Uterus (tissue), 4 donors: ENCODE results near the gene TASL. TPM values are rescaled to one million over a fixed set of nuclear protein-coding genes. Genes with fewer than 3 reads are reported as not detected.

Experiments
- DNase-seq, 2 donors: peaks; one replicate each; pipeline ENCODE4 v3.0.0-alpha.2; 2019 to 2020
- H3K27ac ChIP-seq, 2 donors: fragments of 200-600 bp; sonication (generic); 1 replicate in 1 of 2; 2 replicates in 1 of 2; pipeline ENCODE4 v1.5.1; 2016 to 2018
- H3K27me3 ChIP-seq, 2 donors: fragments of 200-600 bp; sonication (generic); one replicate each; pipeline ENCODE4 v1.5.1; 2018 to 2019; ENCODE audit warnings: control low read depth in 1 of 2
- H3K36me3 ChIP-seq, 2 donors: fragments of 200-600 bp; sonication (generic); one replicate each; pipeline ENCODE4 v1.5.1; 2019; ENCODE audit warnings: control low read depth in 1 of 2
- H3K4me1 ChIP-seq, 2 donors: fragments of 200-600 bp; sonication (generic); one replicate each; pipeline ENCODE4 v1.5.1; 2018 to 2019; ENCODE audit warnings: control low read depth in 1 of 2
- H3K4me3 ChIP-seq, 2 donors: fragments of 200-600 bp; sonication (generic); 1 replicate in 1 of 2; 2 replicates in 1 of 2; pipeline ENCODE4 v1.5.1; 2018 to 2019; ENCODE audit warnings: mild to moderate bottlenecking in 1 of 2
- H3K9me3 ChIP-seq, 2 donors: fragments of 200-600 bp; sonication (generic); one replicate each; pipeline ENCODE4 v1.5.1; 2019; ENCODE audit warnings: control low read depth in 1 of 2
- POLR2A ChIP-seq, 2 donors: fragments of 450-650 bp; IDR thresholded peaks; one replicate each; pipeline ENCODE4 v1.6.1; 2016; ENCODE audit warnings: antibody characterized with exemption in 2 of 2, mild to moderate bottlenecking in 1 of 2, moderate library complexity in 1 of 2
- intact Hi-C: fragments of 100-400 bp; cut with DNase I; formaldehyde crosslinking; loops from one replicate; pipeline ENCODE4 v1.15.1; 2023; ENCODE audit warnings: low total_unique reads
- total RNA-seq, 4 donors: library from RNA; depleted of rRNA in 3 of 4; stranded (reverse); fragments of >200 nt in 3 of 4; gene quantifications; one replicate each; pipeline versions ENCODE4 v1.1.0 to v1.2.4, GENCODE V29; 2014 to 2023
- TF ChIP-seq, protein P1 (sequence below), 4 experiments: fragments of 200-600 bp in 2 of 4; fragments of 450-650 bp in 2 of 4; sonication (generic) in 2 of 4; IDR thresholded peaks; one replicate each; pipeline ENCODE4 v1.5.1; 2016 to 2019; ENCODE audit warnings: antibody characterized with exemption in 4 of 4, mild to moderate bottlenecking in 2 of 4, moderate library complexity in 1 of 4
- donor health status: DM: yes; HTN: yes; CAD: no.

TASL gene
- total RNA-seq, 4 donors from 2014 or later, result 0.29 to 2.3 (median 0.40) TPM; not detected in 1

DNA sequence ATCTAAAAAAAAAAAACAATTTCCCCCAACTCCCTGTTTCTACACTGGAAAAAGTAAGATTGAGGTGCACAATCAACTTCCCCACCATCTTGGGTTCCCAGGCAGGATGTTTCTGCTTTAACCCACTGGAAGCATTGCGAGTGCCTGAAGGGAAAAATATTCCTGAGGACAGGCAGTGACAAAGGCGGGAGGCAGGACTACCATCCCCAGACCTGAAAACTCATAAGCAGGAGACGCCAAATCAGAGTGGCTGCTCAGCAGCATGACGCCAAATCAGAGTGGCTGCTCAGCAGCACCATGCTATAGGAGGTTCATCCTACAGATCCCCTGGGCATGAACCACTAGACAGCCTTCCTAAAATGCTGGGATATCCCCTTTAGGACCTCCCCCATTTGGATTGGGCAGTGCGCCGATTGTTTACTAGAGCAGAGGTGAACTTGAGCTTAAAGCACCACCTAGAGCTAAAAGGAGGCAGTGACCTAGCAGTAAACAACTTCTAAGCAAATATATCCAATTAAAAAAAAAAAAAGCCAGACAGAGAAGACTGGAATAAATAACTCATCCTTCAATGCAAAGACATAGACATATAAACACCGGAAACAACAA is 40.7 kb upstream of the TASL start:
- no peaks in the 10 kb centered on the region for H3K9me3 ChIP-seq
- H3K27ac ChIP-seq, result no peak overlapping the region
- H3K36me3 ChIP-seq, result no peaks in the 10 kb centered on the region
- H3K4me1 ChIP-seq, result no peaks in the 10 kb centered on the region
- DNase-seq, result no peak
- H3K4me3 ChIP-seq, result no peak overlapping the region
- TF ChIP-seq, protein P1, sequence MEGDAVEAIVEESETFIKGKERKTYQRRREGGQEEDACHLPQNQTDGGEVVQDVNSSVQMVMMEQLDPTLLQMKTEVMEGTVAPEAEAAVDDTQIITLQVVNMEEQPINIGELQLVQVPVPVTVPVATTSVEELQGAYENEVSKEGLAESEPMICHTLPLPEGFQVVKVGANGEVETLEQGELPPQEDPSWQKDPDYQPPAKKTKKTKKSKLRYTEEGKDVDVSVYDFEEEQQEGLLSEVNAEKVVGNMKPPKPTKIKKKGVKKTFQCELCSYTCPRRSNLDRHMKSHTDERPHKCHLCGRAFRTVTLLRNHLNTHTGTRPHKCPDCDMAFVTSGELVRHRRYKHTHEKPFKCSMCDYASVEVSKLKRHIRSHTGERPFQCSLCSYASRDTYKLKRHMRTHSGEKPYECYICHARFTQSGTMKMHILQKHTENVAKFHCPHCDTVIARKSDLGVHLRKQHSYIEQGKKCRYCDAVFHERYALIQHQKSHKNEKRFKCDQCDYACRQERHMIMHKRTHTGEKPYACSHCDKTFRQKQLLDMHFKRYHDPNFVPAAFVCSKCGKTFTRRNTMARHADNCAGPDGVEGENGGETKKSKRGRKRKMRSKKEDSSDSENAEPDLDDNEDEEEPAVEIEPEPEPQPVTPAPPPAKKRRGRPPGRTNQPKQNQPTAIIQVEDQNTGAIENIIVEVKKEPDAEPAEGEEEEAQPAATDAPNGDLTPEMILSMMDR (IDR thresholded peaks at IDR 0.05), result no peak
- TF ChIP-seq POLR2A (IDR thresholded peaks at IDR 0.05), result no peak
- H3K27me3 ChIP-seq, result no peaks in the 10 kb centered on the region
- intact Hi-C loops, result no loop called here

DNA sequence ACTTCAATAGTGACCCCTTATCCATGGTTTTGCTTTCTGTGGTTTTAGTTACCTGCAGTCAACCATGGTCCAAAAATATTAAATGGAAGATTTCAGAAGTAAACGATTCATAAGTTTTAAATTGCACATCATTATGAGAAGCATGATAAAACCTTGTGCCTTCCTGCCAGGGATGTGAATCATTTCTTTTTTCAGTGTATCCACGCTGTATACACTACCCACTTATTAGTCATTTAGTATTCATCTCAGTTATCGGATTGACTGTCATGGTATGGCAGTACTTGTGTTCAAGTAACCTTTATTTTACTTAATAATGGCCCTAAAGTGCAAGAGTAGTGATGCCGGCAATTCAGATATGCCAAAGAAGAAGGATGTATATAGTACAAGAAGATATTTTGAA is 37.7 kb upstream of the TASL start:
- Histone ChIP-seq H3K27me3 (no peaks in the 10 kb centered on the region), H3K27ac (no peak overlapping the region), H3K9me3 (no peaks in the 10 kb centered on the region), H3K4me3 (no peak overlapping the region), H3K4me1 (no peaks in the 10 kb centered on the region), H3K36me3 (no peaks in the 10 kb centered on the region)
- TF ChIP-seq, protein P1 (IDR thresholded peaks at IDR 0.05), result no peak
- no peak for TF ChIP-seq POLR2A (IDR thresholded peaks at IDR 0.05)
- DNase-seq, result no peak
- intact Hi-C loops, result no loop called here

DNA sequence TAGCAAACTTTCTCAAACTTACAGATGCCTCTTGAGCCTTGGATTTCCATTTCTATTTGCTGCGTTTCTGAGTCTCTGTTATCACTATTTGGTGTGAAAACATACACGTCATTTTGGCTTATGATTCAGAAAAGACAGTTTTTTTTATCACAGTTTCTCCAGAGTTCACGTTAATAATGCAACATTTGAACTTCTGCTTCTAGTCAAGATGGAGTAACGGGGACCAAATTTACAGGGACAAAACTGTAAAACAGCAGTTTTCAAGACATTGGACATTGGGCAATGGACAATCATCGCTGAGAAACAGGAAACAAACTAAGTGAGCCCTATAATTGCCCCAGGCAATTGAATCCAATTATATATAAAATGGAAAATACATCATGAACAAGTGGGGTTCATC is 36.2 kb upstream of the TASL start:
- Histone ChIP-seq H3K27me3 (no peaks in the 10 kb centered on the region), H3K27ac (no peak overlapping the region), H3K4me1 (no peaks in the 10 kb centered on the region), H3K4me3 (no peak overlapping the region), H3K9me3 (no peaks in the 10 kb centered on the region), H3K36me3 (no peaks in the 10 kb centered on the region)
- TF ChIP-seq, protein P1 (IDR thresholded peaks at IDR 0.05), result no peak
- TF ChIP-seq POLR2A (IDR thresholded peaks at IDR 0.05), result no peak
- no peak for DNase-seq
- intact Hi-C loops, result no loop called here

DNA sequence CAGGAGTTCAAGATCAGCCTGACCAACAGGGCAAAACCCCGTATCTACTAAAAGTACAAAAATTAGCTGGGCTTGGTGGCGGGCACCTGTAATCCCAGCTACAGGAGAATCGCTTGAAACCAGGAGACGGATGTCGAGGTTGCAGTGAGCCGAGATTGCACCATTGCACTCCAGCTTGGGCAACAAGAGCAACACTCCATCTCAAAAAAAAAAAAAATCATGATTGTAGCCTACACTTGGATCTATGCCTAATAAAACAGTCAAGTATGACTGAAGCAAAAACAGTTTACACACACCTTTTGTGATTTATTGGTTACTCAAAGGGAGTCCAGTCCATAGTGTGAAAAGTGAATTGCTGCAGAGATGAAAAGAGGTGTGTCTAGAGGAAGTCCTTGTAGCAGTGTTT is 34.7 kb upstream of the TASL start:
- Histone ChIP-seq H3K27me3 (no peaks in the 10 kb centered on the region), H3K9me3 (no peaks in the 10 kb centered on the region), H3K36me3 (no peaks in the 10 kb centered on the region), H3K4me1 (no peaks in the 10 kb centered on the region), H3K27ac (no peak overlapping the region), H3K4me3 (no peak overlapping the region)
- TF ChIP-seq POLR2A (IDR thresholded peaks at IDR 0.05), result no peak
- TF ChIP-seq, protein P1 (IDR thresholded peaks at IDR 0.05), result no peak
- DNase-seq, result no peak
- intact Hi-C loops, result no loop called here

DNA sequence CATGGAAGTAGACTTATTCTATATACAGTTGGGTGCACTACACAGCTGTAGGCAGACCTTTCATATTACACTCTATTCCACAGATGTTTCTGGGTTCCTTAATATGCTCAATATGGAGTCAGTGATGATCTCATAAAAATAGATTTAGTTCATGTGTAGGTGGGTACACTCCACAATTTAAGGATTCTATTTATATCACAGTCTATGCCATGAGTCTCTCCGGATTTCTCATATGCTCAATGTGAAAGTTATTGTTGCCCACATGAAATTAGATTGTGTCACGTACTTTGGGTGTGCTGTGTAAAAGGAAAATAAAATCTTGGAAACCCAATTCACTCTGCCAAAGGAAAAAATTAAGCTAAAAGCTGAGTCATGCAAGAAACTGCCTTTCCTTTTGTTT is 32.5 kb upstream of the TASL start:
- intact Hi-C loops, result no loop called here

More for the DNA sequence above, 32.5 kb upstream of the TASL start:
- Histone ChIP-seq H3K36me3 (no peaks in the 10 kb centered on the region), H3K27ac (no peak overlapping the region), H3K4me1 (no peaks in the 10 kb centered on the region), H3K9me3 (no peaks in the 10 kb centered on the region), H3K4me3 (no peak overlapping the region), H3K27me3 (no peaks in the 10 kb centered on the region)
- DNase-seq, result no peak
- TF ChIP-seq, protein P1 (IDR thresholded peaks at IDR 0.05), result no peak
- TF ChIP-seq POLR2A (IDR thresholded peaks at IDR 0.05), result no peak
